ENCODE results near the gene RCL1. TPM values are rescaled to one million over a fixed set of nuclear protein-coding genes. Genes with fewer than 3 reads are reported as not detected.
"Not testable (repeated sequence)": the region's sequence is repeated elsewhere in the genome, so short reads cannot be mapped to it uniquely, and the experiment has no call there.

RCL1 gene
- total RNA-seq, 1 experiment from 2014 or later, result 7.4 TPM

DNA sequence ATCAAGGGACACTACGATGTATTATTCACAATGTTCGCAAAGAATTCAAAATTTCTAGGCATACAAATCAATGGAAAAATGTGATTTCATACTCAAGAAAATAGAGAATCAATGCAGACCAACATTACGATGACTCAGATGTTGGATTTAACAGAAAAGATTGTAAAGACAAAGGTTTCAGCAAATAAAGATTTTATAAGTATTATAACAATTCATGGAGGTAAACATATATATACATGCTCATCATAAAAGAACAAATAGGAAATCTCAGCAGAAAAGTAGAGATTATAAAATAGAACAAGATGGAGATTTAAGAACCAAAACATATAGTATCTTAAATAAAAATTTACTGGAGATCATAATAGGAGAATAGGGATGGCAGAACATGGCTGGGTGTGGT lies 98.9 kb downstream of the RCL1 start:
- in situ Hi-C loops (cut with HindIII; ENCODE audit: low pct_unique_long_range_greater_than_20kb, low sequenced_read_pairs), result no loop called here
- DNase-seq (ENCODE audit: low read depth), result no peak

DNA sequence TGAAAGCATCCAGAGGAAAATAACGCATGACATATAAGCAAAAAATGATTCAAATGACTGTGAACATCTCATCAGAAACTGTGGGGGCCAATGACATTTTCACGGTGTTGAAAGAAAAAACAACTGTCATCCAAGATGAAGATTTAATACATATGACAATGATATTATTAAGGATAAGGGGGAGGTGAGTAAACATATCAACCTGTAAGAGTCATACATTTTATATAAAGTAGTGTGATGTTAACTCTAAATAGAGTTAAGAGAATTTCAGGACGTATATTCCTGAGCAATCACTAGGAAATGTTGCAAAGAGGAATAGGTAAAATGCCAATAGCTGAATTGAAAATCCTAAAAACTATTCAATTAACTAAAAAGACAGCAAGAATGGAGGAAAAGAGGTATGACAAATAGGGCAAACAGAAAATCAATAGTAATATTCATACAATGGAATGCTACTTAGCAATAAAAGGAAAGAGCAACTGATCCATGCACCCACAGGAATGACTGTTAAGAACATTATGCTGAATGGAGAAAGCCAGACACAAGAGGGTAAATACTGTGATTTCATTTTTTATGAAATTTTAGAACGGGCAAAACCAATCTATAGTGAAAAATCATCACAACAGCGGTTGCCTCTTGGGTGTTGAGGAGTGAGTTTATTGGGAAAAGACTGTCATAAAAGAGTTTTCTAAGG lies 99.9 kb downstream of the RCL1 start:
- in situ Hi-C loops (cut with HindIII; ENCODE audit: low pct_unique_long_range_greater_than_20kb, low sequenced_read_pairs), result no loop called here
- DNase-seq (ENCODE audit: low read depth), result no peak

DNA sequence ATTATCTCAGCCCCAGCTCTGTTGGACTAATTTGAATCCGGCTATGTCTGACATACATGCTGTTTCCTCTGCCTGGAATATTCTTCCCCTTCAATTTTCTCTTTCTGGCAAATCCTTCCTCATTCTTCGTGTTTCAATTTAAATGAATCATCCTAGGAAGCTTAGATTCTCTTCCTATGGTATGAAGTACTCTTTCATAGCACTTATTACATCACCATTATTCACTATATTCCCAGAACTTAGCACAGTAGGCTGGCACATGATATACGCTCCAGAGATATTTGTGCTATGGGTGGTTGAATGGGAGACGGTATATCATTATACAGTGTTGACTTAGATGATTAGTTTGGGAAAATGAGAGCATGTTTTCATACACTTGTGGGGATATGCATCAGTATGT lies 101.3 kb downstream of the RCL1 start:
- DNase-seq (ENCODE audit: low read depth), result no peak
- in situ Hi-C loops (cut with HindIII; ENCODE audit: low pct_unique_long_range_greater_than_20kb, low sequenced_read_pairs), result no loop called here

DNA sequence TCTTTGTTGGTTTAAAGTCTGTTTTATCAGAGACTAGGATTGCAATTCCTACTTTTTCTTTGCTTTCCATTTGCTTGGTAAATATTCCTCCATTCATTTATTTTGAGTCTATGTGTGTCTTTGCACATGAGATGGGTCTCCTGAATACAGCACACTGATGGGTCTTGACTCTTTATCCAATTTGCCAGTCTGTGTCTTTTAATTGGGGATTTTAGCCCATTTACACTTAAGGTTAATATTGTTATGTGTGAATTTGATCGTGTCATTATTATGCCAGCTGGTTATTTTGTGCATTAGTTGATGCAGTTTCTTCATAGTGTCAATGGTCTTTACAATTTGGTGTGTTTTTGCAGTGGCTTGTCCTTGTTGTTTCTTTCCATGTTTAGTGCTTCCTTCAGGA lies 107.1 kb downstream of the RCL1 start:
- in situ Hi-C loops (cut with HindIII; ENCODE audit: low pct_unique_long_range_greater_than_20kb, low sequenced_read_pairs); DNase-seq (ENCODE audit: low read depth): not testable (repeated sequence)

DNA sequence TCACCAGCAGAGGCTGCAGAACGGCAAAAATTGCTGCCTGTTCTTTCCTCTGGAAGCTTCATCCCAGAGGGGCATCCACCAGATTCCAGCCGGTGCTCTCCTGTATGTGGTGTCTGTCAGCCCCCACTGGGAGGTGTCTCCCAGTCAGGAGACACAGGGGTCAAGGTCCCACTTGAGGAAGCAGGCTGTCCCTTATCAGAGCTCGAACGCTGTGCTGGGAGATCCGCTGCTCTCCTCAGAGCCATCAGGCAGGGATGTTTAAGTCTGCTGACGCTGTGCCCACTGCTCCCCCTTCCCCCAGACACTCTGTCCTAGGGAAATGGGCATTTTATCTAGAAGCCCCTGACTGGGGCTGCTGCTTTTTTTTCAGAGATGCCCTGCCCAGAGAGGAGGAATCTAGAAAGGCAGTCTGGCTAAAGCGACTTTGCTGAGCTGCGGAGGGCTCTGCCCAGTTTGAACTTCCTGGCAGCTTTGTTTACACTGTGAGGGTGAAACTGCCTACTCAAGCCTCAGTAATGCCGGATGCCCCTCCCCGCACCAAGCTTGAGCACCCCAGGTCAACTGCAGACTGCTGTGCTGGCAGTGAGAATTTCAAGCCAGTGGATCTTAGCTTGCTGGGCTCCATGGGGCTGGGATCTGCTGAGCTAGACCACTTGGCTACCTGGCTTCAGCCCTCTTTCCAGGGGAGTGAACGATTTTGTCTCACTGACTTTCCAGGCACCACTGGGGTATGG lies 108.8 kb downstream of the RCL1 start:
- DNase-seq (ENCODE audit: low read depth); in situ Hi-C loops (cut with HindIII; ENCODE audit: low pct_unique_long_range_greater_than_20kb, low sequenced_read_pairs): not testable (repeated sequence)

DNA sequence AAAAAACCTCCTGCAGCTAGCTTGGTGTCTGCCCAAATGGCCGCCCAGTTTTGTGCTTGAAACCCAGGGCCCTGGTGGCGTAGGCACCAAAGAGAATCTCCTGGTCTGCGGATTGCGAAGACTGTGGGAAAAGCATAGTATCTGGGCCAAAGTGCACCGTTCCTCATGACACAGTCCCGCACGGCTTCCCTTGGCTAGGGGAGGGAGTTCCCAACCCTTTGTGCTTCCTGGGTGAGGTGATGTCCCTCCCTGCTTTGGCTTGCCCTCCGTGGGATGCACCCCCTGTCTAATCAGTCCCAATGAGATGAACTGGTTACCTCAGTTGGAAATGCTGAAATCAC lies 109.4 kb downstream of the RCL1 start:
- no peak for DNase-seq (ENCODE audit: low read depth)
- in situ Hi-C loops (cut with HindIII; ENCODE audit: low pct_unique_long_range_greater_than_20kb, low sequenced_read_pairs), result no loop called here

DNA sequence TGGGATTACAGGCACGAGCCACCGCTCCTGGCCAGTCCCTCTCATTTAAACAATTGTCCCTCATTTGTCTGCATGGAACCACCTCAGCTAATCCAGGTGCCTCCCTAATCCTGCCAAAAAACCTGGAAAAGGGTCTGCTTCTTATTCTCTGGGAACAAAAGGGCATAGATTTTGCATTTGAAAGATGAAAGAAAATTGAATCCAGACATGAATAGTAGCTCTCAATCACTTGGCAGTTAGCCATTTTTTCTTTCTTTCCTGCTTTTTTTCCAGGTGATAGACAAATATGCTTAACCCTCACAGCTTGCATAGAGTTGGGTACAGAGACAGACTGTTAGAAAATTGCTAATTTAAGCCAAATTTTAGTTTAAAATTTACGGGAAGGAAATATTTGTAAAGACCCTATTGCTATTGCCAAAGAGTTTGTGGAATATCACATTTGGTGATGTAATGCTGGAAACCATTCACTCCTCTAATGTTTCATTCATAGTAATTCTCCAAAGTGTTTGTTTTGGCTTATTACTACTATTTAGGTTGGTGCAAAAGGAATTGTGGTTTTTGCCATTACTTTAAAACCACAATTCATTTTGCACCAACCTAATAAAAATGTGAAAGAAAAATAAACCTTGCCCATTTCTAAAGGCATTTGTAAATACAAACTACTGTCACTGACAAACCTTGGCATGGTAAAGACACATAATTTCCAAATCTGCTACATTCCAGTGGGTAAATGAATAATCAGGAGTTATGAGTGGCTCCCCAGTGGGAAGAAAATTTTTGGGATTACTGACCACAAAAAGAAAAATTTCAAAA lies 111.8 kb downstream of the RCL1 start:
- no peak for DNase-seq (ENCODE audit: low read depth)
- in situ Hi-C loops (cut with HindIII; ENCODE audit: low pct_unique_long_range_greater_than_20kb, low sequenced_read_pairs), result no loop called here

DNA sequence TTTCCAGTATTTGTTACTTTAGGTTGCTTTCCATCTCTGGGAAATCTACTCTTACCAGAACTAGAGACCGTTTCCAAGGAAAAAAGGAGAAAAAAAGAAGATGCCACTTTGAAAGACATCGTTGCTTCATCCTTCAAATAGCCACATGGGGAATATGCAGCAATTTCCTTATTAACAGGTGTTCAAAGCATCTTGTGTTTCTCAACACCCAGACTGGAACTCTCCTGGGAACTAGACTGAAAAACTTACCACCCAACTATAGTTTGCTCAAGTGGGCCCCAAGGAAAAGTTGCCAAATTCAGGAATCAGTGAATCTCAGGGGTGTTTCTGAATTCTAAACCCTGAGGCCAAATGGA lies 112.4 kb downstream of the RCL1 start:
- DNase-seq (ENCODE audit: low read depth), result no peak
- in situ Hi-C loops (cut with HindIII; ENCODE audit: low pct_unique_long_range_greater_than_20kb, low sequenced_read_pairs), result no loop called here

Other genes with a start within 250 kb of the RCL1 start
- gene PLPP6, start 130.7 kb upstream of the RCL1 start, total RNA-seq (2014; rRNA removed; shearing (Covaris generic); ENCODE audit: low replicate concordance), result 2.1 and 6.9 TPM in 2 replicates
- gene SPATA6L, start 126.5 kb upstream of the RCL1 start, total RNA-seq (2014; rRNA removed; shearing (Covaris generic); ENCODE audit: low replicate concordance), result 0.20 and 4.4 TPM in 2 replicates
- gene CDC37L1, start 113.4 kb upstream of the RCL1 start, total RNA-seq (2014; rRNA removed; shearing (Covaris generic); ENCODE audit: low replicate concordance), result 8.7 and 9.5 TPM in 2 replicates
- gene AK3, start 51.7 kb upstream of the RCL1 start, total RNA-seq (2014; rRNA removed; shearing (Covaris generic); ENCODE audit: low replicate concordance), result 16.9 and 23.7 TPM in 2 replicates
- gene JAK2, start 192.3 kb downstream of the RCL1 start, total RNA-seq (2014; rRNA removed; shearing (Covaris generic); ENCODE audit: low replicate concordance), result 0.93 and 1.1 TPM in 2 replicates